BLaER1 (cell line): ENCODE results near the gene ATP1A2.

Source experiments
- H3K27ac ChIP-seq: shearing (Covaris generic); formaldehyde crosslinking; 2 replicates; pipeline ENCODE4 v1.8.1; 2022
- H3K27me3 ChIP-seq: shearing (Covaris generic); formaldehyde crosslinking; 2 replicates; pipeline ENCODE4 v1.8.1; 2022
- H3K36me3 ChIP-seq: shearing (Covaris generic); formaldehyde crosslinking; 2 replicates; pipeline ENCODE4 v1.8.1; 2022
- H3K4me1 ChIP-seq: shearing (Covaris generic); formaldehyde crosslinking; 2 replicates; pipeline ENCODE4 v1.8.1; 2022
- H3K4me2 ChIP-seq: shearing (Covaris generic); formaldehyde crosslinking; 2 replicates; pipeline ENCODE4 v1.8.1; 2022
- H3K4me3 ChIP-seq: shearing (Covaris generic); formaldehyde crosslinking; 2 replicates; pipeline ENCODE4 v1.8.1; 2022
- H3K9ac ChIP-seq: shearing (Covaris generic); formaldehyde crosslinking; 2 replicates; pipeline ENCODE4 v1.8.1; 2022
- H3K9me3 ChIP-seq: shearing (Covaris generic); formaldehyde crosslinking; 2 replicates; pipeline ENCODE4 v1.8.1; 2022
- H4K20me1 ChIP-seq: shearing (Covaris generic); formaldehyde crosslinking; 2 replicates; pipeline ENCODE4 v1.8.1; 2022
- Cebpa-rat ChIP-seq: shearing (Covaris generic); IDR thresholded peaks from 2 replicates; pipeline ENCODE4 v1.8.1; 2022

Gene ATP1A2

GRCh38 chr1:160186246-160186645 is 70.7 kb downstream of the ATP1A2 start:
- no peak for TF ChIP-seq Cebpa-rat
- H3K4me3 ChIP-seq: no peak overlapping the region
- no peak overlapping the region for H3K4me2 ChIP-seq
- H4K20me1 ChIP-seq: no peaks in the 10 kb centered on the region
- H3K27me3 ChIP-seq: no peaks in the 10 kb centered on the region
- H3K36me3 ChIP-seq: no peaks in the 10 kb centered on the region
- no peak overlapping the region for H3K27ac ChIP-seq
- no peaks in the 10 kb centered on the region for H3K9me3 ChIP-seq
- no peak overlapping the region for H3K9ac ChIP-seq
- no peaks in the 10 kb centered on the region for H3K4me1 ChIP-seq

DNA sequence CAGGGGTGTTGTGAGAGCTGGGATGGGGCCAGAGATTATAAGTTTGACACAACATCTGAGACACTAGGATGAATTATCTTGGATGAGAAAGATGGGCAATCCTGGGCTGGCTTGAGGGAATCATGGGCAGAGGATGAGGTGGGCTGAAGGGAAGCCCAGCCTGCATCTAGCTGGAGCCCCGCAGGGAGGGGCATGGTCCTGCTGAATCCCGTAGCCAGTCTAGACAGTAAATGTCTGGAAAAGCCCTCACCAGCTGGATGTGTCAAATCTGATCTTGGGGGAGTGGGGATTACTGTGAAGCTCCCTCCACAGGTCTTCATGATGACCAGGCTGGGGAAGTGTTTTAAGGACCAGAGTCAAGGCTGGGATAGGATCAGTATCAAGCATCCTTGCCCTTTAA is 71.2 kb downstream of the ATP1A2 start:
- no peak overlapping the region for H3K4me3 ChIP-seq
- H4K20me1 ChIP-seq: no peaks in the 10 kb centered on the region
- TF ChIP-seq Cebpa-rat: no peak
- no peaks in the 10 kb centered on the region for H3K4me1 ChIP-seq
- H3K9ac ChIP-seq: no peak overlapping the region
- H3K4me2 ChIP-seq: no peak overlapping the region
- no peaks in the 10 kb centered on the region for H3K36me3 ChIP-seq
- H3K27ac ChIP-seq: no peak overlapping the region
- no peaks in the 10 kb centered on the region for H3K27me3 ChIP-seq
- H3K9me3 ChIP-seq: no peaks in the 10 kb centered on the region

DNA sequence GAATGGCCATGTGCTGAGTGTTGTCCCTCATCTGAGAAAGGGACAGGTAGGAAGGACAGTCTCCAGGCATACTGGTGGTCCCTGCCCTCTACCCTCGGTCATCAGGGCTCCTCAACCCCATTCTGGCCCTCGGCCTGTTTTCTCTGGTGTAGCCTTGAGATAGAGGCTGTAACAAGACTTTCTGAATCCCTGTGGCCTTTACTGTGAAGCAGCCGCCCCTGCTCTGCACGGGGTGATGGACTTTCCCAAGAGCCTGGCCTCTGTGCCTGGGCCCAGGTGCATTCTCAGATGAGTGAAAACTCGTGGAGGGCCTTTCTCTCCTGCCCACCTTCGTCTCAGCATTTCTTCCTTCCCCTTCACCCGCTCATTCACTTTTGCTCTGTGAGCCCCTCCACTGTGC is 71.8 kb downstream of the ATP1A2 start:
- no peak for TF ChIP-seq Cebpa-rat
- H3K27ac ChIP-seq: no peak overlapping the region
- H3K27me3 ChIP-seq: no peaks in the 10 kb centered on the region
- H3K36me3 ChIP-seq: no peaks in the 10 kb centered on the region
- no peaks in the 10 kb centered on the region for H3K9me3 ChIP-seq
- H3K4me2 ChIP-seq: no peak overlapping the region
- H3K9ac ChIP-seq: no peak overlapping the region
- no peak overlapping the region for H3K4me3 ChIP-seq
- no peaks in the 10 kb centered on the region for H4K20me1 ChIP-seq
- no peaks in the 10 kb centered on the region for H3K4me1 ChIP-seq

DNA sequence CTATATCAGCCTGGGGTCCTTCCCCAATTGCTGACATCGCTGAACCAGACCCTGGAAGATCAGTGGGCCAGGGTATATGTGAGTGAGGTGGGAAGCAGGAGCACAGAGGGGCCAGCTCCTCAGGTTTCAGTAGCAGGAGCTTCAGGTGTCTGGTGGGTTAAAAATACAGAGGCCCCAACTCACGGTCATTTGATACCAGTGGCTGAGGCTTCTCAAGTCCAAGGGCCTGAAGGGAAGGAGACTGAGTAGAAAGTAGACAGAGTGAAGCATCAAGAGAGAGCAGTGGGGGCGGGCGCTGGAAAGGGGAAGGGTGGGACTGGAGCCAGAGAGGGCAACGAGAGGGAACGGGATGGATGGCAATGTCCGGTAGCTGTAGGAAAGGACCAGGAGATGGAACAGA is 72.8 kb downstream of the ATP1A2 start:
- no peak for TF ChIP-seq Cebpa-rat
- Histone ChIP-seq H3K27ac (no peak overlapping the region), H3K27me3 (no peaks in the 10 kb centered on the region), H3K36me3 (no peaks in the 10 kb centered on the region), H3K9ac (no peak overlapping the region), H4K20me1 (no peaks in the 10 kb centered on the region), H3K4me2 (no peak overlapping the region), H3K9me3 (no peaks in the 10 kb centered on the region), H3K4me3 (no peak overlapping the region), H3K4me1 (no peaks in the 10 kb centered on the region; the same call in 1 of the 2 replicates)

- TF ChIP-seq Cebpa-rat: no peak
- Histone ChIP-seq H4K20me1 (no peaks in the 10 kb centered on the region), H3K4me2 (no peak within 1 kb of the TSS), H3K9ac (no peak within 1 kb of the TSS), H3K27ac (no peak within 1 kb of the TSS), H3K27me3 (no peaks in the 10 kb centered on the region), H3K9me3 (no peaks in the 10 kb centered on the region), H3K36me3 (no peaks in the 10 kb centered on the region), H3K4me3 (no peak within 1 kb of the TSS), H3K4me1 (no peaks in the 10 kb centered on the region; the same call in 1 of the 2 replicates)
Measured at GRCh38 chr1:160189649-160190625, 74.4 kb downstream of the ATP1A2 start, which contains the start of gene CASQ1. Gene CASQ1 (plus strand): TSS chr1:160190575. CDS start chr1:160190752, 177 bp downstream.

- TF ChIP-seq Cebpa-rat: no peak
- H3K27ac ChIP-seq: no peak overlapping the region
- H3K4me1 ChIP-seq: no peaks in the 10 kb centered on the region; the same call in 1 of the 2 replicates
Measured at GRCh38 chr1:160191756-160192155, 76.2 kb downstream of the ATP1A2 start.

GRCh38 chr1:160192234-160192633 is 76.7 kb downstream of the ATP1A2 start:
- Histone ChIP-seq H3K27me3 (no peaks in the 10 kb centered on the region), H3K36me3 (no peaks in the 10 kb centered on the region), H3K9me3 (no peaks in the 10 kb centered on the region), H3K4me1 (no peaks in the 10 kb centered on the region; the same call in 1 of the 2 replicates), H3K4me3 (no peak overlapping the region), H3K27ac (no peak overlapping the region), H3K9ac (no peak overlapping the region), H3K4me2 (no peak overlapping the region), H4K20me1 (no peaks in the 10 kb centered on the region)
- TF ChIP-seq Cebpa-rat: no peak

More at GRCh38 chr1:160191756-160192155, 76.2 kb downstream of the ATP1A2 start:
- Histone ChIP-seq H4K20me1 (no peaks in the 10 kb centered on the region), H3K4me3 (no peak overlapping the region), H3K4me2 (no peak overlapping the region), H3K9ac (no peak overlapping the region), H3K27me3 (no peaks in the 10 kb centered on the region), H3K36me3 (no peaks in the 10 kb centered on the region), H3K9me3 (no peaks in the 10 kb centered on the region)
